Tibial nerve (tissue), 4 donors: ENCODE data around the gene DPP10. TPM values are rescaled to one million over a fixed set of nuclear protein-coding genes. Genes with fewer than 3 reads are reported as not detected.
"Not testable (repeated sequence)": the region's sequence is repeated elsewhere in the genome, so short reads cannot be mapped to it uniquely, and the experiment has no call there.

ENCODE experiments used
- DNase-seq, 2 donors: peaks; one replicate each; pipeline ENCODE4 v3.0.0-alpha.2; 2019; ENCODE audit warnings: low spot score in 2 of 2
- H3K27ac ChIP-seq, 4 donors: fragments of 200-600 bp; sonication (generic) in 3 of 4; one replicate each; pipeline ENCODE4 v1.5.1; 2017 to 2019; ENCODE audit warnings: mild to moderate bottlenecking in 1 of 4
- H3K27me3 ChIP-seq, 2 donors: fragments of 200-600 bp; sonication (generic) in 1 of 2; one replicate each; pipeline versions ENCODE4 v1.5.1 to v1.6.0; 2017 to 2019
- H3K36me3 ChIP-seq, 3 donors: fragments of 200-600 bp; sonication (generic); one replicate each; pipeline ENCODE4 v1.5.1; 2018 to 2019
- H3K4me1 ChIP-seq, 4 donors: fragments of 200-600 bp; sonication (generic) in 3 of 4; one replicate each; pipeline ENCODE4 v1.5.1; 2017 to 2019
- H3K4me3 ChIP-seq, 4 donors: fragments of 200-600 bp; sonication (generic) in 3 of 4; one replicate each; pipeline ENCODE4 v1.5.1; 2017 to 2019; ENCODE audit warnings: mild to moderate bottlenecking in 1 of 4, moderate library complexity in 1 of 4
- H3K9me3 ChIP-seq, 4 donors: fragments of 200-600 bp; sonication (generic) in 3 of 4; one replicate each; pipeline ENCODE4 v1.5.1; 2017 to 2019
- EP300 ChIP-seq, 2 donors: sonication (generic); formaldehyde crosslinking; IDR thresholded peaks; one replicate each; pipeline ENCODE4 v1.6.1; 2017; ENCODE audit warnings: antibody characterized with exemption in 2 of 2, mild to moderate bottlenecking in 1 of 2
- POLR2A ChIP-seq, 2 donors: fragments of 450-650 bp; IDR thresholded peaks; one replicate each; pipeline ENCODE4 v1.6.1; 2017; ENCODE audit warnings: antibody characterized with exemption in 2 of 2, mild to moderate bottlenecking in 2 of 2, moderate library complexity in 2 of 2
- WGBS, 2 donors: methylation state at CpG; one replicate each; pipeline ENCODE4 v1.1.5; 2018; 5-methylcytosine and 5-hydroxymethylcytosine counted together
- total RNA-seq, 4 donors: library from RNA; depleted of rRNA; stranded (reverse); fragments of >200 nt; gene quantifications; one replicate each; pipeline ENCODE4 v1.1.0, GENCODE V29; 2016
- TF ChIP-seq, protein P1 (sequence below), 5 experiments: fragments of 200-600 bp in 3 of 5; fragments of 450-650 bp in 2 of 5; sonication (generic) in 3 of 5; IDR thresholded peaks; one replicate each; pipeline ENCODE4 v1.5.1; 2016 to 2019; ENCODE audit warnings: antibody characterized with exemption in 5 of 5, mild to moderate bottlenecking in 3 of 5, moderate library complexity in 2 of 5

The DPP10 gene
- total RNA-seq, 4 donors from 2014 or later = 0.20 to 2.1 TPM; not detected in 2

DNA sequence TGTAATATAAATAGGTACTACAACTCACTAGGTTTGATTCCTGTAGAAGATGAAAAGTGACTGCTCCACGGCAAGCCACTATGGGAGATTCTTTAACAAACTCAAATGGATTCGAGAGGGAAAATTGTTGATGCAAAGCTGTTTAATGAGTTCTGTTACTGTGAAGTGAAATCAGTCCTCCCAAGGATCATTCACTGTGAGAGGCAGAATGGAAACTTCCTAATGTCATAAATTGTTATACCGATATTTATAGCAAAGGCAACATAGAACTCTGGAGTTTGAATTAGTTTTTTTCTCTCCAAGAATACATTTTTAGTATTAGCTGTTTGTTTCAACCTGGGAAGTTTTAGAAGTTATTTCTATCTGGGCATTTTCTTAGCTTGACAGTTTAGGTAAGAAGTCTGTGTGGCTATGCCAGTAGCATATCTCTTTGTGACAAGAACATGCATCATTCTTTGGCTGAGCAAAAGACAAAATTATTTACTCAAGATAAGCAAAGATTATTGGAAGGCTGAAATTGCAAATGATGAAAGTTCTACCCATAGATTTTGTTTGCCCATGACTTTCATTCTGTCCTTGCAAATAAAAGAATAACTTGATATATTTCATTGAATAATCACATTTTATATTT is 979.7 kb downstream of the DPP10 start:
- TF ChIP-seq, protein P1, sequence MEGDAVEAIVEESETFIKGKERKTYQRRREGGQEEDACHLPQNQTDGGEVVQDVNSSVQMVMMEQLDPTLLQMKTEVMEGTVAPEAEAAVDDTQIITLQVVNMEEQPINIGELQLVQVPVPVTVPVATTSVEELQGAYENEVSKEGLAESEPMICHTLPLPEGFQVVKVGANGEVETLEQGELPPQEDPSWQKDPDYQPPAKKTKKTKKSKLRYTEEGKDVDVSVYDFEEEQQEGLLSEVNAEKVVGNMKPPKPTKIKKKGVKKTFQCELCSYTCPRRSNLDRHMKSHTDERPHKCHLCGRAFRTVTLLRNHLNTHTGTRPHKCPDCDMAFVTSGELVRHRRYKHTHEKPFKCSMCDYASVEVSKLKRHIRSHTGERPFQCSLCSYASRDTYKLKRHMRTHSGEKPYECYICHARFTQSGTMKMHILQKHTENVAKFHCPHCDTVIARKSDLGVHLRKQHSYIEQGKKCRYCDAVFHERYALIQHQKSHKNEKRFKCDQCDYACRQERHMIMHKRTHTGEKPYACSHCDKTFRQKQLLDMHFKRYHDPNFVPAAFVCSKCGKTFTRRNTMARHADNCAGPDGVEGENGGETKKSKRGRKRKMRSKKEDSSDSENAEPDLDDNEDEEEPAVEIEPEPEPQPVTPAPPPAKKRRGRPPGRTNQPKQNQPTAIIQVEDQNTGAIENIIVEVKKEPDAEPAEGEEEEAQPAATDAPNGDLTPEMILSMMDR (IDR thresholded peaks at IDR 0.05) = no peak
- TF ChIP-seq EP300 (IDR thresholded peaks at IDR 0.05) (no peak), POLR2A (IDR thresholded peaks at IDR 0.05) (no peak)
- Histone ChIP-seq H3K36me3 (no peaks in the 10 kb centered on the region), H3K4me1 (no peaks in the 10 kb centered on the region), H3K9me3 (no peaks in the 10 kb centered on the region), H3K4me3 (no peak overlapping the region), H3K27ac (no peak overlapping the region), H3K27me3 (no peaks in the 10 kb centered on the region)
- no peak for DNase-seq
- WGBS, 2 donors = 76 to 77% methylated on average over 3 of the region's 3 CpGs

DNA sequence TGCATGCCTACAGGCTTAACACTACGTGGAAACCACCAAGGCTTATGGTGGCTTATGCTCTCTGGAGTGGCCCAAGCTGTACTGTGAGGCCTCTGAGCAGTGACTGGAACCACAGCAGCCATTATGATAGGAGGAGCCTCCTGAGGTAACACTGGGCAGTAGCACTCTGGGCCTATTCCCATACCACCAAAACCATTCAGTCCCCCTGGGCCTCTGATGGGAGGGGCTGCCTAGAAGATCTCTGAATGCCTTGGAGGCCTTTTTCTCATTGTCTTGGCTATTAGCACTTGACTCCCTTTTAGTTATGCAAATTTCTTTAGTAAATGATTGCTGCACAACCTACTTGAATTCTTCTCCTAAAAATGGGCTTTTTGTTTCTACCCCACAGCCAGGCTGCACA is 985.0 kb downstream of the DPP10 start:
- Histone ChIP-seq H3K36me3 (no peaks in the 10 kb centered on the region), H3K4me3 (no peak overlapping the region), H3K27me3 (no peaks in the 10 kb centered on the region), H3K4me1 (no peaks in the 10 kb centered on the region), H3K9me3 (peaks cover 0 to 13% (median 0%) of the 10 kb centered on the region in 4 donors), H3K27ac (no peak overlapping the region)
- DNase-seq = no peak
- 87 to 100% methylated on average over 1 of the region's 1 CpG for WGBS, 2 donors
- TF ChIP-seq POLR2A (IDR thresholded peaks at IDR 0.05) = no peak
- no peak for TF ChIP-seq EP300 (IDR thresholded peaks at IDR 0.05)
- TF ChIP-seq, protein P1 (IDR thresholded peaks at IDR 0.05) = no peak

DNA sequence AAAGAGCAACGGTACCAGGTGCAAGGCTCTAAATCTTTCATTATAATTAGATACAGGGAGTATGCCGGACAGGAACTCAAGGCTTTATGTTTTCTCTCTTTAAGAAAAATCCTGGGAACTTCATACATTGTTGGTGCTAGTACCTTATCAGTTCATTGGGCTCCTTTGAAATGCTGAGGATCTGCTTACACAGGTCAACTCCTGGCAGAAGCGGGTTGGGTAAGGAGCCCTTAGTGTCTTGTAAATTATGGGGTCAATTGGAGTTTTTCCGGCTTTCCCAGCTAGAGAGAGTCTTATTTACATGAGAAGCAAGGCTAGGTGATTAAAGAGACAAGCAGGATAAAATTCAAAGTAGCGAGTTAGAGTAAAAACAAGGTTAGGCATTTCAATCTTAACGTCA is 998.3 kb downstream of the DPP10 start:
- DNase-seq, H3K27ac ChIP-seq, H3K36me3 ChIP-seq, H3K4me3 ChIP-seq, H3K27me3 ChIP-seq, H3K9me3 ChIP-seq, H3K4me1 ChIP-seq: not testable (repeated sequence)
- WGBS, 2 donors = 36 to 37% methylated on average over 6 of the region's 6 CpGs

DNA sequence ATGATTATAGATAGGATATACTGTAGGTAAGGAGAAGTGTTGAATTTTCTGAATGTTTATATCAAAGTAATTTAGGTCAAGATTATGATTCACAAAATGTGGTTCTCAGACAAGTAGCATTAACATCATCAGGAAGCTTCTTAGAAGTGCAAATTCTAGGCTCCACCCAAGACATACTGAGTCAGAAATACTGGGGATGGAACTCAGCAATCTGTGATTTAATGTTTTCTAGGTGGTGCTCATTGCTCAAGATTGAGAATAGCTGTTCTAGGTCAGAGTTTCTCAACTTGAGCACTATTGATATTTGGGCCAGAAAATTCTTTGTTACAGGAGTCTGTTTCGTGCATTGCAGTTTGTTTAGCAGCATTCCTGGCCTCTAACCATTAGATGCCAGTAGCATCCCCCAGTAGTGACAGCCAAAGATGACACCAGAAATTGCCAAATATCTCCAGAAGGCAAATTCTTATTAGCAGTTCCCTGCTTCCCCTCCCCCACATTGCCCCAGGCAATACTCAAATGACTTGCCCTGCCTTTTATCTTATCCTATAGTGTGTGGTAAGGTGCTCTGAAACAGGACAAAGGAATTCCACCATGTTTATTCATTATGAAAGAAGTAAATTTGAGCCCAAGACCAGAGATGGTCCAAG is 1001.2 kb downstream of the DPP10 start:
- no peaks in the 10 kb centered on the region for H3K27me3 ChIP-seq
- H3K27ac ChIP-seq = no peak overlapping the region
- no peak overlapping the region for H3K4me3 ChIP-seq
- DNase-seq = no peak
- H3K36me3 ChIP-seq = no peaks in the 10 kb centered on the region
- H3K9me3 ChIP-seq = peaks cover 0 to 5% (median 0%) of the 10 kb centered on the region in 4 donors
- WGBS, 2 donors = 47 to 48% methylated on average over 1 of the region's 1 CpG
- H3K4me1 ChIP-seq = no peaks in the 10 kb centered on the region
- TF ChIP-seq POLR2A (IDR thresholded peaks at IDR 0.05) (no peak), EP300 (IDR thresholded peaks at IDR 0.05) (no peak)
- TF ChIP-seq, protein P1 (IDR thresholded peaks at IDR 0.05) = no peak

DNA sequence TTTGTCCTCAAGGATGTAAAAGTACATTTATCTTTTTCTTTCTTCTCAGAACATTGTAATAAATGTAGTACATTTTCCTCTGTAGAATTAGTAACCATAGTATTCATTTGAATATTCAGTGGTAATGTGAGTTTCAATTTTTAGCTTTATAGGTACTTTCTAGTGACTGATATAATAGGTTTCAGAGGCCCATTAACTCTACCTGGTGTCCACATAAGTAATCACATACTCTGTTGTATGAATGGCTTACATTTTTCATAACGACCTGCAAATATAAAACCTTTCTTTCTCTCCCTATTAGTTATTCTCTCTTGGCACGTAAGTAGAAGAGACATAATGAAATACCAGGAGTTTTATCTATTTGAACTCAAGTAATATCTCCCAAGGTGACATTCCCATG is 1017.6 kb downstream of the DPP10 start:
- no peak for DNase-seq
- Histone ChIP-seq H3K4me3 (no peak overlapping the region), H3K9me3 (no peaks in the 10 kb centered on the region), H3K27ac (no peak overlapping the region), H3K4me1 (no peaks in the 10 kb centered on the region), H3K36me3 (no peaks in the 10 kb centered on the region), H3K27me3 (no peaks in the 10 kb centered on the region)
- no peak for TF ChIP-seq EP300 (IDR thresholded peaks at IDR 0.05)
- no peak for TF ChIP-seq POLR2A (IDR thresholded peaks at IDR 0.05)
- TF ChIP-seq, protein P1 (IDR thresholded peaks at IDR 0.05) = no peak
- WGBS, 2 donors = 69 to 71% methylated on average over 2 of the region's 2 CpGs
